ENCODE data around the gene ARL3. TPM values are rescaled to one million over a fixed set of nuclear protein-coding genes. Genes with fewer than 3 reads are reported as not detected.
A peak's percentile ranks its signal among the peaks of the same experiment; 100 is the strongest.

Gene ARL3
- total RNA-seq, 4 donors from 2014 or later: 11.0 to 17.7 (median 13.8) TPM

DNA sequence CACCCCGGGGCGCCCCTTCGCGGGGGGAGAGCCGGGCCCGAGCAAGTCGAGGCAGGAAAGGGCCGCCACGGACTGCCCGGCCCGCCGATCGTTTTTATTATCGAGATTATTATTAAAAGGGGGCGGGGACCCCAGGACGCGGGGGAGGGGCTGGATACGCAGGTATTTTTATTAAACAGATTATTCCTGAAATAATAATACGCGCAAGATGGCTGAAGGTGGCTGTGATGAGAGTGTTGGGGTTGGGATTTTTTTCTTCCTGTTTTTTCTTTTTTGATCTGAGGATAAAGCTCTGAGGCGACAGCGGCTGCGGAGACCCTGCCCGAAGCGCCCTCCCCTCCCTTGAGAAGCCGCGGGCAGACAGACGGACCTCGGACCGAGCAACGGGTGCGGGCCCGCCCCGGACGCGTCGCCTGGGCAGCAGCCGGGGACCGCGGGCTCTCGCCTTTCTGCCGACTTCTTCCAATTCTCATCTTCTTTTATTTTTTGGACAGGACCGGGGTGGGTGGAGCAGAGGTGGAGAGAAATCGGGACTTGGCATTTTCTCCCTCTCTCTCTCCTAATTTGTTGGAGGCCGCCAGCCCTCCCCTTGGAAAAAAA is 71.4 kb downstream of the ARL3 start:
- TF ChIP-seq CTCF (IDR thresholded peaks at IDR 0.05) (peak in 1 of 5 experiments; percentile 5), POLR2A (IDR thresholded peaks at IDR 0.05) (peak; percentile 42 to 56), EP300 (IDR thresholded peaks at IDR 0.05) (peak in 1 of 2 donors; percentile 72)
- 0% methylated on average over 43 to 45 of the region's 45 CpGs for WGBS, 2 donors
- Histone ChIP-seq H3K4me3 (peak overlapping the region; percentile 88 to 99 (median 96)), H3K4me1 (peaks cover 0 to 19% (median 13%) of the 10 kb centered on the region in 4 donors), H3K27ac (peak overlapping the region; percentile 99 to 100 (median 99)), H3K36me3 (peaks cover 0 to 4% (median 0%) of the 10 kb centered on the region in 3 donors), H3K9me3 (no peaks in the 10 kb centered on the region), H3K27me3 (no peaks in the 10 kb centered on the region)
- DNase-seq (ENCODE audit: low spot score in 2 of 2): peak; percentile 55 to 81

GRCh38 chr10:102641880-102642735 is 72.1 kb downstream of the ARL3 start:
- Histone ChIP-seq H3K27me3 (no peaks in the 10 kb centered on the region), H3K27ac (peak overlapping the region; percentile 99 to 100 (median 99)), H3K36me3 (no peaks in the 10 kb centered on the region), H3K9me3 (no peaks in the 10 kb centered on the region), H3K4me1 (peaks cover 0 to 12% (median 6%) of the 10 kb centered on the region in 4 donors), H3K4me3 (peak overlapping the region; percentile 88 to 99 (median 96))
- 1% methylated on average over 15 to 68 of the region's 77 CpGs for WGBS, 2 donors
- peak; percentile 98 to 99 for DNase-seq (ENCODE audit: low spot score in 2 of 2)
- TF ChIP-seq POLR2A (IDR thresholded peaks at IDR 0.05) (peak; percentile 93), EP300 (IDR thresholded peaks at IDR 0.05) (peak; percentile 74 to 96), CTCF (IDR thresholded peaks at IDR 0.05) (peak in 2 of 5 experiments; percentile 19 to 23)

- 17 to 29% methylated on average over 7 of the region's 7 CpGs for WGBS, 2 donors
- TF ChIP-seq EP300 (IDR thresholded peaks at IDR 0.05) (no peak), POLR2A (IDR thresholded peaks at IDR 0.05) (no peak), CTCF (IDR thresholded peaks at IDR 0.05) (no peak)
Measured at GRCh38 chr10:102641402-102641801, 72.8 kb downstream of the ARL3 start.

GRCh38 chr10:102639537-102639936 is 74.7 kb downstream of the ARL3 start:
- TF ChIP-seq CTCF (IDR thresholded peaks at IDR 0.05) (no peak), EP300 (IDR thresholded peaks at IDR 0.05) (no peak), POLR2A (IDR thresholded peaks at IDR 0.05) (no peak)
- WGBS, 2 donors: 27 to 40% methylated on average over 2 of the region's 2 CpGs
- Histone ChIP-seq H3K4me1 (peaks cover 0 to 18% (median 8%) of the 10 kb centered on the region in 4 donors), H3K9me3 (no peaks in the 10 kb centered on the region), H3K27me3 (no peaks in the 10 kb centered on the region), H3K27ac (no peak overlapping the region), H3K4me3 (no peak overlapping the region), H3K36me3 (no peaks in the 10 kb centered on the region)
- no peak for DNase-seq (ENCODE audit: low spot score in 2 of 2)

More at GRCh38 chr10:102641402-102641801, 72.8 kb downstream of the ARL3 start:
- Histone ChIP-seq H3K27me3 (no peaks in the 10 kb centered on the region), H3K4me3 (peak overlapping the region; percentile 20 to 98 (median 90)), H3K27ac (peak overlapping the region; percentile 93 to 100 (median 99)), H3K4me1 (peaks cover 0 to 5% (median 0%) of the 10 kb centered on the region in 4 donors), H3K36me3 (no peaks in the 10 kb centered on the region), H3K9me3 (no peaks in the 10 kb centered on the region)
- DNase-seq (ENCODE audit: low spot score in 2 of 2): no peak
